Right forelimb (tissue), 1 donor: ENCODE data around the gene NF2.

Source experiments
- DNase-seq: peaks from one replicate; pipeline ENCODE4 v3.0.0-alpha.2; 2018

NF2 gene

DNA sequence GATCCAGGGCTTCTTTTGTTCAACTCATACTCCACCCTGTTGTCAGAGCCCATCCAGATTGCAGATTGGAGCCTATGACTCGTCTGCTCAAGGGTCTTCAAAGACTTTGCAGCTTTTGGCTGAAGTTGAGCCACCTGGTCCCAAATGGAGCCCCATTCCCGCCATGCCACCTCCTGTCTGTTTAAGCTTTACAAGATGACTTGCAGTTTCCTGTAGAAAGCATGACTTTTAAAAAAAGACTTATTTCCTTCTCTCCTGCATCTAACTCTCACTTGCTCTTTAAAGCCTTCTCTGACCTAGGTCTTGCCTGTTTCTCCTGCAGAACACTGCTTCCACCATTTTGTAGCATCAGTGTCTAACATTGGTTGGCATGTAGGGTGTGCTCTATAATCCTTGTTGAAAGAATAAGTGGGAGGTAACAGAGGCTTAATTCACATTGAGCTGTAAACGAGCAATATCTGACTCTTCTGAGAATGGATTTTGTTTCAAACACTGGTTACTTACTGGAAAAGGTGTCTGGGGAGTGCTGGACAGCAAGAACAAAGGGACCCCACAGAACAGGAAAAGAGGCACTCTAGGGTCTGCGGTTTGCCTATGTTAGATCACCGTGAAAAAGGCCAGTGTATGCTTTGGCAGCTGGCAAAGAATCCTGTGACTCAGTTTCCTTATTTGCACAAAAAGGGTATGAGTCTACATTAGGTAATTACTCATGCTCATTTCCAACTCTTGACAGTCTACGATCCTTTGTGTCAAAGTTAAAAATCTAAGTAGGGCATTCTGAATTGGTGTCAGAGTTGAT, 30.3 kb downstream of the NF2 start:
- DNase-seq: no peak

GRCh38 chr22:29634847-29635246, 31.4 kb downstream of the NF2 start:
- no peak for DNase-seq

GRCh38 chr22:29635734-29636357, 32.4 kb downstream of the NF2 start:
- DNase-seq: no peak

- no peak for DNase-seq
Measured at GRCh38 chr22:29636751-29637150, 33.3 kb downstream of the NF2 start.

- DNase-seq: no peak
Measured at GRCh38 chr22:29637181-29637580, 33.7 kb downstream of the NF2 start.

- DNase-seq: no peak
Measured at GRCh38 chr22:29638678-29639077, 35.2 kb downstream of the NF2 start.

DNA sequence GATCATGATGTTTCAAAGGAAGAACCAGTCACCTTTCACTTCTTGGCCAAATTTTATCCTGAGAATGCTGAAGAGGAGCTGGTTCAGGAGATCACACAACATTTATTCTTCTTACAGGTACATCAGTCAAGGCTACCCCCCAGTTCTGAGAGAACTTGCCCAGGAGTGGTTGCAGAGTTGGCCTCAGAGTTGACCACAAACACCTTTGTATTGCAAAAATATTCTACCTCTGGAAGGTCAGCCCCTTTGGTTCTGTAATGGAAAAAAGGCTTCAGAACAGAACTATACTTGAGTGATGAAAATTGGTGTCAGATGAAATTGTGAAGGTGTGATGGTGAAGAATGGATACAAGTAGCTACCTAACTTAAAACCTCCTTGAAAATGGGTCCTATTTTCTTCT, 35.7 kb downstream of the NF2 start:
- DNase-seq: no peak

DNA sequence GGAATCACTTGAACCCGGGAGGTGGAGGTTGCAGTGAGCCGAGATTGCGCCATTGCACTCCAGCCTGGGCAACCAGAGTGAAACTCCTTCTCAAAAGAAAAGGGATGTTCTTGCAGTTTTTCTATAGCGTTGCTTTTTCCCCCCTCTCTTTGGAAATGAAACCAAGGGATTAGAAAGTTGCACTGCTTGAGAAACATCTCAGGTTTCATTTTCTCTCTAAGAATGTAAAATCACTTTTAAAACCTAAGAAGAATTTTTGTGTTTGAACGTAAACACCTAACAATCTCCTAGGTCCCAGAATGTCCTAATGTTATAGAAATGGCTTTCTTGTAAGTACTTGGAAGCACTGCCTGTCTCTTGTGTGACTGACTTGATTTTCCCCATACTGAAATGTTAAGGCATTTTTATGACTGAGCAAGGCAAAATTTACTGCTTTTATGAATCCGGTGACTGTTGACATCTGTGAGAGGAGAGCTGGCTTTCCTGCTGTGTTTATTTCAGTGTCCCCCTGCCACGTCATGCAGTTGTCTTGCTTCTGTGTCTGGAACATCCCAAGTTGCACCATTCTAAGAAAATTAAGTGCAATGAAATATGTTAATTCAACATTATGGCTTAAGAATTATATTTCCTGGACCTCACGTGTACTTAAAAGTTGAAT, 37.7 kb downstream of the NF2 start:
- no peak for DNase-seq

GRCh38 chr22:29641700-29642330, 38.4 kb downstream of the NF2 start:
- no peak for DNase-seq

GRCh38 chr22:29642694-29643093, 39.3 kb downstream of the NF2 start:
- no peak for DNase-seq

GRCh38 chr22:29647954-29648737, 44.7 kb downstream of the NF2 start:
- no peak for DNase-seq

DNA sequence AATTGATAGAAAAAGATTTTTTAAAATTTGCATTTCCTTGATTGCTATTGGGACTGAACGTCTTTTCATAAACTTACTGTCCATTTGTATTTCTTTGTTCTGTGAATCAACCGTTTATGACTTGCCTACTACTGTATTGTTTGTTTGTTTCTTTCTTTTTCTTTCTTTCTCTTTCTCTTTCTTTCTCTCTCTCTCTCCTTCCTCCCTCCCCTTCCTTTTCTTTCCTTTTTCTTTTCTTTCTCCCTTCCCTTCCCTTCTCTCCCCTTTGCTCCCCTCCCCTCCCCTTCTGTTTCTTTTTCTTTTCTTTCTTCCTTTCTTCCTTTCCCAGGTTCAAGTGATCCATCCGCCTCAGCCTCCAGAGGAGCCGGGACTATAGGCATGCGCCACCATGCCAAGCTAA, 46.9 kb downstream of the NF2 start:
- DNase-seq: no peak

DNA sequence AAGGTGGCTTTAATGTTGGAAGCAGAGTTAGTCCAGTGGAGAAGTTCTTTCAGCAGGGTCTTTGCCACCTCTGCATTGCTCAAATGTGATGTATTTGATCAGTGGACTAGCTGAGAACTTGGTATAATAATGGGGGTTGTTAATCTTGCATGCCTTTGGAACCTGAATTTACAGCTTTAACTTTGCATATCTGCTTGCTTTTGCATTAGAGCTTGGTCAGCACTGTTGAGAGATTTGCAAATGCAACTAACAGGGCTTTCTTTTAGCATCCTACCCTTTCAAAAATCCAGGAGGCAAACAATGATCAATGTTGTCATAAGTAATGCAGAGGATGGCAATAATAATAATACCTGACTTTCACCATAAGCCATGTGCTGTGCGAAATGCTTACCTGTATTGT, 48.2 kb downstream of the NF2 start:
- DNase-seq: no peak

DNA sequence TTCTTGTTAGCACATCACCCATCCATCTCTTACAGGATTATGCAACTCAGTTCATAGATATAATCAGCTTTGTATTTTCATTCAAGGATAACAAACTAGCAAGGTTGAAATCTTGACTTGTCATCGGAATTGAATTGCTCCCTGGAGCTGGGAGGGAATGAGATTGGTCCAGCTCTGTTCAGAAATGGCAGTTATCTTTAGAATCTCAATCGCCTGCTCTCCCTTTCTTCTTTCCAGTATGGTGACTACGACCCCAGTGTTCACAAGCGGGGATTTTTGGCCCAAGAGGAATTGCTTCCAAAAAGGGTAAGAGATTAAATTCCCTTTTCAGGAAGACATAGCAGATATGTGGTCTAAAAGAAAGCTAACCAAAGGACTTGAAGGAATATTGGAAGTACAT, 51.0 kb downstream of the NF2 start:
- DNase-seq: no peak

DNA sequence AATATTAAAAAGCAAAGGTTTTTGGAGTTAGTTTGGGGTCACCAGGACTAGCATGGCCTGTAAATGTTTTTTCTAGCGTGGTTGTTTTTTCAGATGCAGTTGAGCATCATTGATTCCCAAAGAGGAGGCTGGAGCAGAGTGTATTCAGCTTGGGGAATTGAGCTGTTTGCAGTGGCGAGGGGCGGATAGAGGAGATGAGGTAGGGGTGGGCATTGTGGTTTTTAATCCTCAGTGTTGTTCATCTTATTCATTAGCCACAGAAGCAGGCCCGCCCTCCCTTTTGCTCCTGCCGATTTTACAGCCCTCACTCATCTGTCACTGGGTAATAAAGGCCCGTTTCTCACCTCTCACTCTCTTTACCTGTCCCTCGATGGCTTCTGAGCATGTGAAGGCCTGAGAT, 51.4 kb downstream of the NF2 start:
- DNase-seq: no peak

DNA sequence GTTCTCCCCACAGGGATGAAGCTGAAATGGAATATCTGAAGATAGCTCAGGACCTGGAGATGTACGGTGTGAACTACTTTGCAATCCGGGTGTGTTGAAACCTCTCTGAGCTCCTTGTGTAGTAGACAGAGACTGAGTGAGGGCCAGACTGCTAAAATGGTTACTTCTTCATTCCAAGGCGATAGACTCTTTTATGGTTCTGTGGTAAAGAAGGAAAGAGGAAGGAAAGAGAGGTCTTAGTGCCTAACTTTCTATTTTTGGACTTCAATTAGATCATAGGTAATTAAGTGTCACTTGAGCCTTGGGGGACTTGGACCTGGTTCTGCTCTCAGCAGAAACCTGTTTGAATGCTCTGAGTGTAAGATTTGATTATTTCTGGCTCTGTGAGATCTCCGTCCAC, 54.7 kb downstream of the NF2 start:
- no peak for DNase-seq

DNA sequence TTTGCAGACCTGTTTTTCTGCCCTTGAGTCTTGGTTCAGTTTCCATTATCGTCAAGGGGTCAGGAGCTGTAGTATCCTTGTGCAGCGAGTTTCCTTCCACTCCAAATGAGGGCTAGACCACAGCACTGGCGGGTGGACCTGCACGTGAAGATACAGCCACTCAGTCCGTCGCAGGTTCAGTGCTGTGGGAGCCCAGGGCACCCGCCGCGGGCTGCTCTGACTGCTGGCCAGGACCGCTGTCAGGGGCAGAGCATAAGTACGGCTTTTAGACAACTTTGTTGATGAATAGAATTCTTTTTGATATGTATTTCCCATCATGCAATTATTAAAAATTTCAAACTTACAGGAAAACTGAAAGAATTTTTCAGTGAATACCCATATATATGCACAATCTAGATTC, 56.6 kb downstream of the NF2 start:
- no peak for DNase-seq

DNA sequence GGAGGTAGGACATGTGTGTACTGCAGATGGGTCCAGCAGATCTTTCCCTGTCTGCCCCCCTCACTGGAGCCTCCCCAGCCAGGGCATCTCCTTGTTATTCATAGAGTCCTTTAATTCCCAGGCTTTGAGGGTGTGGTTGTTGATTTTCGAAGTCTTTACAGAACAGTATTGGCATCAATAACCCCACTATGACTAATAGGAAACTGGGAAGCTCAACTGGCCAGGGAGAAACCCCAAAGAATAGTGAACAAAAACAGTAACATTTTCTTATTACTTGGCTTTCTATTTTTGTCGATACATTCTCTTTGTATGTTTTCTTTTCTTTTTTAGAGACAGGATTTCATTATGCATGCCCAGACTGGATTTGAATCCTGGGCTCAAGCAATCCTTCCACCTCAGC, 57.9 kb downstream of the NF2 start:
- no peak for DNase-seq

- no peak for DNase-seq
Measured at GRCh38 chr22:29663180-29663821, 59.9 kb downstream of the NF2 start.

- no peak for DNase-seq
Measured at GRCh38 chr22:29665486-29665885, 62.1 kb downstream of the NF2 start.

DNA sequence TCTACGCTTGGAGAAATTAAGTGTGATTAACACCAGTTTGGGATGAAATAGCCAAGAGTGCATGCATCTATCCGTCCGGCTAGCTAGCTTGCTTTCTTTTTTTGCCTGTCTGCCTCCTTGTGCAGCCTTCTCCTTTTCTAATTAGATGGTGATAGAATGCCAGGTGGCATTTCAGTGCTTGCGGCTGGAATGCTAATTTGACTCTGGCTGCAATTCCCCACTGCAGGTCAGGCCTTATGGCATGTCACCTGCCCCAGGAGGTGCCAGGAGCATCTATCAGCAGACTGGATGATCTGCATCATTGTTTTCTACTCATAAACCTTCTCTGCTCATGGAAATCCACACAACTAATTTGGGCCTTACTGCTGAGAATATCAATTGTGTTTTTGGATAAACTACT, 65.2 kb downstream of the NF2 start:
- no peak for DNase-seq

GRCh38 chr22:29670626-29671025, 67.2 kb downstream of the NF2 start:
- no peak for DNase-seq
